ENCODE measurements around the gene SIM1.

Gene SIM1

GRCh38 chr6:100427452-100427851 lies 37.3 kb downstream of the SIM1 start:
- DNase-seq (ENCODE audit: low read depth in 2 of 2), result no peak

DNA sequence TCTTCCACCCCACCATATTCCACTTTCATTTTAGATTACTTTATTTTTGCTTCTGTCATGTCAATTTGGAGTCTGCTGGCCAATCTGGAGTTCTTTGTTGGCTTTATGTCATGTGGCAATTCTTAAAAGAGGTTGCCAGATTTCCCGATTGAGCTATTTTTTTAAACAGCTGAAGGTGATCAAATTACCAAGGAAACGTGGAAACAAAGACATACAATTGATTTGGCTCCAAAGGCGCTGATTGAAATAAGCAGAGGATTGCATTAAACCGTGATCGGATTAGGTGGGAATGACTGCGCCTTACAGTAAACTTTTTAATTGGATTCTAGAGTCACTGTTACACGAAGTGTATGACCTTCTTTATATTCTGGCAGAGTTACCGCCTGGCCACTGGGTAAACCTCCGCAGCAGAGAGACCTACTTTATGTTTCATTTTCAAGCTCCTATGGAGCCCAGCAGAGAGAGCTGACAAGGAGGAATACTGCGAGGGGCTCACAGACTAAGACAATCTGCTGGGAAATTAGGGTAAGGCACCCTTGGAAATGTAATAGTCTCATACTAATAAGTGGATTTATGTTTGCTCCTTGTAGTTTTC lies 37.9 kb downstream of the SIM1 start:
- DNase-seq (ENCODE audit: low read depth in 2 of 2), result no peak

DNA sequence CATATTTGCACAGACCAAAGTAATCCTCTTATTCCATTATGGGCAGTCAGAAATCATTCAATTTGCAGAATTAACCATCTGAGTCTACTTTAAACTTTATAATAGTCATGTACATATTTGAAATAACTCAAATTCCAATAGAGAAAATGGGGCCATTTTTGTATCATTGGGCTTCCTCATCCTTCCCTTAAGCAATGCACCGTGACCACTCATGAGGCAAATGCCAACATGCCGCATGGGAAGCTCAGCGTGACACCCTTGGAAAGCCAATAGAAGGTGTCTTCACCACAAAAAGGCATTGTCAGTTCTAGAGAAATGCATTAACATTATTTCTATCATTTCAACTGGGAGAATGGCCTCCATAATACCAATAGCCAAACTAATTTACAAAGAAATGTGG lies 38.5 kb downstream of the SIM1 start:
- no peak for DNase-seq (ENCODE audit: low read depth in 2 of 2)

- no peak for DNase-seq (ENCODE audit: low read depth in 2 of 2)
These were observed 44.0 kb downstream of the SIM1 start for GRCh38 chr6:100420711-100421110.

DNA sequence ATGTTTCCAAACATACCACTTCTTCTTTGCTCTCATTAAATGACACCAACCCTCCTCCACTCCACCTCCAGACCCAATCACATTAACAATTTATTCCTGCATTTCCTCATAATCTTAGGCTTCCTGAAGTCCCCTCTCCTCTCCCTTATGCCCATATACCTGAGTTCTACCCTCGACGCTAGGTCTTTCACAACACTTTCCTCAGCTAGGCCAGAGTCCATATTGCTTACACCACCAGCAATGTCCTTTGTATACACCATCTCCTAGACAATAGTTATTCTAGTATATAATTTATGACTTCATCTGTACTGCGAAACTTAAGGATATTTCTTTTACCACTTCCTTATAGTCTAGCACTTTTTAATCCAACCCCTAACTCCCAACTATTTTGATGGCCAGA lies 47.7 kb downstream of the SIM1 start:
- DNase-seq (ENCODE audit: low read depth in 2 of 2), result no peak

DNA sequence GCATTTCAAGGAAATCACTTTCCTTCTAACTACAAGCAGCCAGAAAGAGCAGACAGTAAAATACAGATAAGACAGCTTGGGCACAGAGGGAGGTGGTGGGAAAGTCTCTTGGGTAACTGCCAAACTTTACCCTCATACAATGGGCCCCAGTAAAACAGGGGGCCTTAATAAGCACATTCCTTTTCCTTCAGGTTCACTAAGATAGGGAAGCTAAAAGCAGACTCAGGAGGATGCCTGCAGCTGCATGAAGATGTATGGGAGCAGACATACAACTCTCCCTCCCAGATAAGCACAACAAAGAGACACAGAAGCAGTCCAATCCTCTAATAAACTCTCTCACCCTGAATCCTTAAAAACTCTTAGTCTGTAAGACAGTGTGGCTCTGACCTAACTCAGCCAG lies 49.0 kb downstream of the SIM1 start:
- DNase-seq (ENCODE audit: low read depth in 2 of 2), result no peak

- no peak for DNase-seq (ENCODE audit: low read depth in 2 of 2)
These were observed 51.8 kb downstream of the SIM1 start for GRCh38 chr6:100412872-100413271.

DNA sequence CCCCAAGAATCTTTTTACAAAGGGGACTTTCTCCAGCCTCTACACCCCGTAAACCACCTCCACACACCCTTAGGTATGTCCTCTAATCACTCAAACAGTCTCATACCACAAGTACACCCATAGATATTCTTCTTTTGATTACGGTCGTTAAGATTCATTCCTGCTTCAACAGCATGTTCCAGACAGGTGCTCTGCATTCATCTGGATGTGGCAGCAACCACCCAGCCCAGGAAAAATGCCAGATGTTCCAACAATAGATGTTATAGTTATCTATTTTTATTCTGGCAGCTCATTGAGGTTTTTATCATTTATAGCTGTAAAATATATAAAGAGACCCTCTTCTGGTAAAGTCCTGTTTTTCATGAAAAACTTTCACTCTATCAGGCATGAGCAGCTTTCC lies 60.7 kb downstream of the SIM1 start:
- no peak for DNase-seq (ENCODE audit: low read depth in 2 of 2)

- DNase-seq (ENCODE audit: low read depth in 2 of 2), result no peak
These were observed 71.2 kb downstream of the SIM1 start for GRCh38 chr6:100393493-100393892.

GRCh38 chr6:100392423-100392822 lies 72.3 kb downstream of the SIM1 start:
- no peak for DNase-seq (ENCODE audit: low read depth in 2 of 2)

DNA sequence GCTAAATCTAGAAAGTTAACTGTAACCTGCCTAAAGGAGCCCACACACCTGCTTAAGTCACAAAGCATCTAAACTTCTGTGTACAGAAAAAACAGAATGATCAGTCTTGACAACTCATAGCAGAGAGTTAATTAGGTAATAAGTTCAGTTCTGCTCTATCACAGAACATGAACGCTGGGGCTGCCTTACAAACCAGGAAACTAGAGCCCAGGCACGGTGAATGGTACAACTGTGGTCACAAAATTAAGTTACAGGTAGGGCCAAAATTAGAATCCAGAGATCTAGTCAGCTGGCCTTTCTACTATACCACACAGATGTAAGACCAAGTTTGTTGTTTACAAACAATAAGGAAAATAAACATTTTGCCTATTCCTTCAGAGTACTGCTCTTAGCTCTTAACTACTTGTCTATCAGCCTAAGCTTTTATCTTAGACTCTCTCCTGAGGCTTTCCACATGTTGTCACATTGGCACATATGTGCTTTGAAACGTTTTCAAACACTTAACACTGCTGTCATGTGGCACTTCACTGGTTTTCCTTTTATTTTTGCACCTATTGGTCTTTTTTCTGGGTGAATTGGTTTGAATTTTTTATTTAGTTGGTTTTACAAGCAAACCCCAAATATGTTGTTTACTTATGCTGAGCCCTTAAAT lies 75.7 kb downstream of the SIM1 start:
- no peak for DNase-seq (ENCODE audit: low read depth in 2 of 2)

- no peak for DNase-seq (ENCODE audit: low read depth in 2 of 2)
These were observed 81.9 kb downstream of the SIM1 start for GRCh38 chr6:100382767-100383195.

DNA sequence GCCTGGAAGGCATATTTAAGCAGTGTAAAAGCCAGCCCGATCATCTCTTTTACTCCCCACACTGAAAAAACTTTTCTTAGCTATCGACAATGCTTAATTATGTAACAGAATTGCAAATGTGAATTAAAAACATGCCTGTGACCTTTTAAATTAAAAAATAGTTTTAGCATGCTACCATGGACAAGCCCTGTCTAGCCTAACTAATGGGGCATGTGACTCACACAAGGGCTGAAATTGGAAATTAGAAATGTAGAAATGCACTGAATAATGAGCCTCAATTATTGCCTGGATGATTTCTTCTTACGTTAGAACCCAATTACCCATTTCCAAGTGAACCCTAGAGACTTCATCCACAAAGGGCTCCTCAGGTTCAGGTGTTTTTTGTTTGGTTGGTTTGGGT lies 82.7 kb downstream of the SIM1 start:
- no peak for DNase-seq (ENCODE audit: low read depth in 2 of 2)

DNA sequence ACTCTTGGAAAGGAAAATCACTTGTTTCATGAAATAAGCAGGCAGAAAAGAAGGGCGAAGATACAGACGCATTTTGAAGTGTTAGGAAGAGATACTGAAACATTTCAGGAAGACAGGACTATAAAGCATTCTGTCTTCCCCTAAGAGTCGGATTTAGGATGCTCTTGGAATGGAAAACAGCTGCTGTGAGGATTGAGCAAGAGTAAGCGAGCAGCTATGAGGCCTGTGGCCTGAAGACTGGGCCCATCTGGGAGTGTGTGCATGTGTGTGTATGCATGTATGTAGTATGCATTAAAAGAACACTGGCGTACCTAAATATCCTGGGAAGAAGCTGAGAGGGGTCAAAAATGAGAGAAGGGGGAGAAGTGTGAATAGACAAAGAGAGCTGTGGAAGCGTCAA lies 83.6 kb downstream of the SIM1 start:
- no peak for DNase-seq (ENCODE audit: low read depth in 2 of 2)

- DNase-seq (ENCODE audit: low read depth in 2 of 2), result no peak
These were observed 85.3 kb downstream of the SIM1 start for GRCh38 chr6:100379386-100379785.

GRCh38 chr6:100378576-100378975 lies 86.1 kb downstream of the SIM1 start:
- no peak for DNase-seq (ENCODE audit: low read depth in 2 of 2)

DNA sequence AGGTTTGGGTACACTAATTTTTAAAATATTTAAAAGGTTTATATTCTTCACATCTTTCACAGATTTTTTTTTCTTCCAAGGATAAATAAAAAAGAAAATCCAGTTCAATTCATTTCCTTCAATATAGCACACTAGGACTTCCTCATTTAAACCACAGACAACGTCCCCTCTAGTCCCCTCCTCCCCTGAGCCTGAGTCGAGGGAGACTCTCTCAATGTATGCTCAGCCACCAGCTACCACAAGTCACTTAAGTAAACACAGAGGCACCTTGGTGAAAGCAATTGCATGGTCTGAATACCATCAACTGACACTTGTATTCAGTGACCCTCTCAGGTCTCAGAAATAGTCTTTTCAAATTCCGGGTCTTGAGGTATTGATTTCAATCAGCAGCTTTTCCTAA lies 88.6 kb downstream of the SIM1 start:
- no peak for DNase-seq (ENCODE audit: low read depth in 2 of 2)

- DNase-seq (ENCODE audit: low read depth in 2 of 2), result no peak
These were observed 92.2 kb downstream of the SIM1 start for GRCh38 chr6:100372326-100373091.

DNA sequence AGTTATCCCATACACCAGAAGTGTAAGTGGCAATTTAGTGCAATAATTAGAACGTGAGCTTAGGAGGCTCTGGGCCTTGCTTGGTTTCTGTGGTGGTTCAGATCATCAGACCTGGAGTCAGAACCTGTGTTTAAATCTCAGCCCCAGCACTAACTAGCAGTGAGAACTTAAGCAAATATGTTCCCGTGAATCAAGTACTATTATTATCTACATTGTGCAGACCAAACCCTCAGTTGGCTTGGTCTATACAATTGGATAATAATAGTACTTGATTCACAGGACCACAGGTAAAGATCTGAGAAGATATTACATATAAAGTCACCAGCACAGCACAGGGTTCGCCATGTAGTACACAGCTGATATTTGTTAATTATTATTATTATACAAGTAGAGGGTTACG lies 93.1 kb downstream of the SIM1 start:
- no peak for DNase-seq (ENCODE audit: low read depth in 2 of 2)

DNA sequence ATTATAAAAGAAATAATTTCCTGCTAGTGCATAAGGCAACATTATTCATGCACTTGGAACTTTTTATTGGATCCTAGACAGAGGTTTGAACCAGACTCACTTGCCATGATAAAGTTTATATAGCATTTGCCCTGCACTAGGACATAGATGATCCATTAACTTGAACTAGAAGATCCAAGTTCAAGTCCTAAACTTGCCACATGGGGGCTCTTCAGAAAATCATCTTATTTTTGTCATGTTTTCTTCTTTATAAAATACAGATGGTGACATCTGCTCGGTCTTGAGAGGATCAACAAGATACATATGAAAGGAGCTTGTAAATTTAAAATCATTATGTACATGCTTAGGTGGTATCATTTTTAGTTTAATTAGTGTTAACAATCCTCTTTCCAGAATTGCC lies 94.5 kb downstream of the SIM1 start:
- DNase-seq (ENCODE audit: low read depth in 2 of 2), result no peak

DNA sequence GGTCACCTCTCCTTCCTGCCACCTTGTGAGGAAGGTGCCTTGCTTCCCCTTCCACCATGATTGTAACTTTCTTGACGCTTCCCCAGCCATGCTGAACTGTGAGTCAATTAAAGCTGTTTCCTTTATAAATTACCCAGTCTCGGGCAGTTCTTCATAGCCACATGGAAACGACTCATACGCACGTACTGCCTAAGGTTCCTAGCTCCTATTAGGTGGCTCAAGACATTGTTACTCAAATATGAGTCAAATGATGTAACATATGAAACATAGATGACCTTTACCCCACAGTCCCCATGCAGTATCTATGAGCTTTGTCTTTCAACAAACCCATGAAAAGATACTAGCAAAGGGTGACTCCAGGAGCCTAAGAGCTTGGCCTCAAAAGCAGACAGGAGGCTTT lies 98.3 kb downstream of the SIM1 start:
- no peak for DNase-seq (ENCODE audit: low read depth in 2 of 2)

DNA sequence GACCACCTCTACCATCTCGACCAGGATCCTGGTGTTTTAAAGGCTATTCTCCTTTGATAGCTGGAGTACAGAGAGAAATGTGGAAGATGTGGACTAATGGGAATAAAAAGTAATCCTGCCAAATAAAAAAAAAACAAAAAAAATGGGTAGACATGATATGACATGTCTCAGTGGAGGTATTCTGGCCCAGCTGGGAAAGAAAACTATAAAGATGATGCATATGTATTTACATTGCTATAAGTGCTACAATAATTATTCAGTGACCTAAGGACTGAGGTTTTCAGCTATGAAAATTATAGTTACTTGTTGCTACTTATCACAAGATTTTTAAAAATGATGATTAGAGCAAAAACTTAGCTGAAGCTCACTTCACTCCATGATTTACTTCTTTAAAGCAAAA lies 101.1 kb downstream of the SIM1 start:
- no peak for DNase-seq (ENCODE audit: low read depth in 2 of 2)
